Cerebellar cortex (tissue), 1 donor: ENCODE data around the gene EIF2B5.

Experiments
- DNase-seq: peaks from one replicate; pipeline ENCODE4 v3.0.0-alpha.2; 2015; ENCODE audit warnings: low spot score

EIF2B5 gene

GRCh38 chr3:184174284-184174645 is 39.1 kb downstream of the EIF2B5 start:
- DNase-seq: no peak

- DNase-seq: peak; percentile 100
These were observed 39.7 kb downstream of the EIF2B5 start, which contains the start of gene AP2M1 for GRCh38 chr3:184174646-184175492. TSS of gene AP2M1 (plus strand) at chr3:184174855. CDS start at chr3:184176994, 2,139 bp downstream.

GRCh38 chr3:184175506-184175905 is 40.3 kb downstream of the EIF2B5 start:
- no peak for DNase-seq

GRCh38 chr3:184175981-184176376 is 40.8 kb downstream of the EIF2B5 start:
- DNase-seq: no peak

- no peak for DNase-seq
These were observed 41.5 kb downstream of the EIF2B5 start for GRCh38 chr3:184176377-184177330.

- DNase-seq: no peak
These were observed 42.2 kb downstream of the EIF2B5 start for GRCh38 chr3:184177331-184177731.

- DNase-seq: no peak
These were observed 42.7 kb downstream of the EIF2B5 start for GRCh38 chr3:184177767-184178306.

- DNase-seq: no peak
These were observed 43.5 kb downstream of the EIF2B5 start for GRCh38 chr3:184178521-184179138.

GRCh38 chr3:184180165-184180564 is 45.0 kb downstream of the EIF2B5 start:
- no peak for DNase-seq

- DNase-seq: no peak
These were observed 46.4 kb downstream of the EIF2B5 start for GRCh38 chr3:184181596-184181995.

- DNase-seq: no peak
These were observed 48.5 kb downstream of the EIF2B5 start for GRCh38 chr3:184183679-184184078.

- DNase-seq: no peak
These were observed 49.5 kb downstream of the EIF2B5 start for GRCh38 chr3:184184546-184185230.

GRCh38 chr3:184185461-184186183 is 50.5 kb downstream of the EIF2B5 start:
- peak; percentile 99 for DNase-seq

- no peak for DNase-seq
These were observed 51.2 kb downstream of the EIF2B5 start, which contains the start of gene ABCF3 for GRCh38 chr3:184186184-184186901. TSS of gene ABCF3 (plus strand) at chr3:184186199. CDS start at chr3:184186208, 9 bp downstream.

GRCh38 chr3:184186902-184187207 is 51.7 kb downstream of the EIF2B5 start:
- DNase-seq: no peak

GRCh38 chr3:184188080-184188479 is 52.9 kb downstream of the EIF2B5 start:
- peak; percentile 22 for DNase-seq

GRCh38 chr3:184189421-184189820 is 54.3 kb downstream of the EIF2B5 start:
- DNase-seq: no peak

- no peak for DNase-seq
These were observed 57.7 kb downstream of the EIF2B5 start for GRCh38 chr3:184192889-184193288.

GRCh38 chr3:184193991-184194539 is 58.9 kb downstream of the EIF2B5 start:
- no peak for DNase-seq
